ENCODE measurements around the gene RAP2C.
A peak's percentile ranks its signal among the peaks of the same experiment; 100 is the strongest.

RAP2C gene

GRCh38 chrX:132219343-132219768, at the start of gene RAP2C:
Gene RAP2C (minus strand): TSS chrX:132219447. CDS start chrX:132217268, 2,179 bp downstream.
- DNase-seq (ENCODE audit: low spot score): peak; percentile 67

DNA sequence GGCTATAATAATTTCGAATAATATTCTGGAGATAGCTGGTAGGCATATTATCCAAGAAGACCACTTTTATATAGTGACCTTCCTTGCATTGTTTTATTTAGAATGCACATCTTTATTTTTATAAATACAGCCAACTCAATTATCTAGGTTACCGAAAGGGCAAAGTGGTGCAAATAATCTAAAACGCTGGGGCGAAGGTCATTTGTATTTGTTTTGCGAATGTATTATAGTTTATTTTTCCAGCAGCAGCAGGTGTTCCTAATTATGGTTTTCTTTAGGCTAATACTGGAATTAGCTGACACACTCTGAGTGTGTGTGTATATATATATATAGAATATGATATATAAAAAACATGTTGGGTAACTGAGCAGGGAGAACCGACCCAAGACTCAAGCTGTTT, 48.1 kb upstream of the RAP2C start:
- DNase-seq (ENCODE audit: low spot score): no peak

- DNase-seq (ENCODE audit: low spot score): no peak
These were observed 47.5 kb upstream of the RAP2C start for GRCh38 chrX:132266583-132267355.

GRCh38 chrX:132263127-132263526, 43.9 kb upstream of the RAP2C start:
- no peak for DNase-seq (ENCODE audit: low spot score)

DNA sequence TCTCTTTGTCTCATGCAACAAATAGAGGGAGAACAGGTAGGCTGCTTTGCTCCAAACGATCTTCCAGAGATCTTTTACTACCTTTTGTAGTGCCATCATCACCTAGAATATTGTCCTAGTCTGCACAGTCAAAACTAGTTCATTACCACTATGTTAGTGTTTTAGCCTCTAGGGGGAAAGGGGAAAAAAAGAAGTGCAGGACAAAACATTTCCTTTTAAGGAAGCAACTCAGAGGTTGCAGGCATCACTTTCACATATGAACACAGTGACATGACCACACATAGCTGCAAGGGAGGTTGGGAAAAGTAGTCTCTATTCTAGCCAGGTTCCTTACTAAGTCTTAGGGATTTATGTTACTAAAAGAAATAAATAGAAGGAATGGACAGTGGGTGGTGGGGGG, 39.3 kb upstream of the RAP2C start:
- no peak for DNase-seq (ENCODE audit: low spot score)

DNA sequence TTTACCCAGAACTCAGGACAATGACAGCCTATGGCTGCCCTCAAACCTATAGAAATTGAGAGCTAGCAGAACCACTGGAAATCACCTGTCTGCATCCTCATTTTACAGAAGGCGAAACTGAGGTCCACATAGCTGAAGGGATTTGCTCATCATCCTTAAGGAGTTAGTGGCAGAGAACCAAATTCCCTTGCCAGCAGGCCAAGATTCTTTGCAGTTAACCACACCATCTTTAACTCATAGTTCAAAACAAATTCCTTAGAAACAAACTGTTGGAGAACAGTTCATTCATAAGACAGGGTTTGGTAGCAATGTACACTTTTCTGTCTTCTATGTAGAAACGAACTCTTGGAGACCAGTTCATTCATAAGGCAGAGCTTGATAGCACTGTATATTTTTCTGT, 37.9 kb upstream of the RAP2C start:
- DNase-seq (ENCODE audit: low spot score): no peak

GRCh38 chrX:132236121-132236520, 16.9 kb upstream of the RAP2C start:
- DNase-seq (ENCODE audit: low spot score): no peak

GRCh38 chrX:132235488-132235887, 16.2 kb upstream of the RAP2C start:
- no peak for DNase-seq (ENCODE audit: low spot score)

DNA sequence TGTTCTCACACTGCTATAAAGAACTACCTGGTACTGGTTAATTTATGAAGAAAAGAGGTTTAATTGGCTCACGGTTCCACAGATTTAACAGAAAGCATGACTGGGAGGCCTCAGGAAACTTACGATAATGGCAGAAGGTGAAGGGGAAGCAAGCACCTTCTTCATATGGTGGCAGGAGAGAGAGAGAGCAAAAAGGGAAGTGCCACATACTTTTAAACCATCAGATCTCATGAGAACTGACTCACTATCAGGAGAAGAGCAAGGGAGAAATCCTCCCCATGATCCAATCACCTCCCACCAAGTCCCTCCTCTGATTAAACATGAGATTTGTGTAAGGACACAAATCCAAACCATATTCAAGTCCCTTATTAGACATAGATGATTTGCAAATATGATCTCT, 12.3 kb upstream of the RAP2C start:
- DNase-seq (ENCODE audit: low spot score): no peak

DNA sequence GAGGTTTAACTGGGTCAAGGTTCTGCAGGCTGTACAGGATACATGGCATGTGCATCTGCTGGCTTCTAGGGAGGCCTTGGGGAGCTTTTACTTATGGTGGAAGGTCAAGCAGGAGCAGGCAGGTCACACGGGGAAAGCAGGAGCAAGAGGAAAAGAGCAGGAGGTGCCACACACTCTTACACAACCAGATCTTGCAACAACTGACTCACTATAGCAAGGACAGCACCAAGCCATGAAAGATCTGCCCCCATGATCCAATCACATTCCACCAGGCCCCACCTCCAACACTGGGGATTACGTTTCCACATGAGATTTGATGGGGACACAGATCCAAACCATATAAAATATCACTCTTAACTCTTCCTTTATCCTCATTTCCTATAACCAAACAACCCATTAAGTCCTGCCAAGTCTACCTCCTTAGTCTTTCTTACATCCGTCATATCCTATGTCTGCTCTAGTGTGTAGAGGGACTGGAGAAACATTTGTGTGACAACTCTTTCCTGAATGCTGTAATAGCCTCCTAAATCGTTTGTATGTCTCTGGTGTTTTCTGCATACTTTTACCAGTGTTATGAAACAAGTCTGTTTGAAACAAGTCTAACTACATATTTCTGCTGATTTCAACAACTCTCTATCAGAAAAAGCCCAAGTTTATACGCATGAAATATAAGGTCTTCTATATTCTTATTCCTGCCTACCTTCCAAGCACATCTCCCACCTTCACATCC, 8.3 kb upstream of the RAP2C start:
- DNase-seq (ENCODE audit: low spot score): no peak

GRCh38 chrX:132226169-132226568, 6.9 kb upstream of the RAP2C start:
- DNase-seq (ENCODE audit: low spot score): no peak

DNA sequence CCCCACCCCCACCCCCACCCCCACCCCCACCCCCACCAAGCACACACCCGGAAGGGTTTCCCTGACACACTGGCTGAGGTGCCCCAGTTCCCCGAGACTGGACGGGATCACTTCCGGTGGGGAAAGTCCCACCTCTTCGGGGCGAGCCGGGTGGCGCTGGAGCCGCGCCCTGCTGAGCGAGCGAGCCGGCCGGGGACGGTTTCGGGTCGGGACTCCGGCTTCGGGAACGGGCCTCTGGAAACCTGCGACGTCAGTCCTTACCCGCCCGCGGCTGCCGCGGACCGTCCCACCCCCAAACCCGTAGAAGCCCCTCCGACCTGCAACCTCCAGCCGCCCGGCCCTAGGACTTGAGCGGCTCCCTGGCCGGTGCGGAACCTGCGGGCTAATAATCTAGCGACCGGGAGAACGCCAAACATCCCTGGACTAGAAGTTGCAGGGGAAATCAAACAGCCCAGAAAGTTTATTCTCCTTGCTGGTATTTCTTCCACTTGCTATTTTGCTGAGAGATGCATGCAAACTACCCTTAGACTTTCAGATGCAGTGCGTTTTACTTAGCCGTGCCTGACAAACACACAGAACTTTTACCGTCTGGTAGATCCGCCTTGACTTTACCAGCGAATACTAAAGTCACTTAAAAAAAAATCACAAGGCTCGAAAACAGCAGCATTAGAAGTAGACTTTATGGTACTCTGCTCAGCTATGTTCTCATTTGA, 991 bp downstream of the RAP2C start:
- peak; percentile 86 for DNase-seq (ENCODE audit: low spot score)

DNA sequence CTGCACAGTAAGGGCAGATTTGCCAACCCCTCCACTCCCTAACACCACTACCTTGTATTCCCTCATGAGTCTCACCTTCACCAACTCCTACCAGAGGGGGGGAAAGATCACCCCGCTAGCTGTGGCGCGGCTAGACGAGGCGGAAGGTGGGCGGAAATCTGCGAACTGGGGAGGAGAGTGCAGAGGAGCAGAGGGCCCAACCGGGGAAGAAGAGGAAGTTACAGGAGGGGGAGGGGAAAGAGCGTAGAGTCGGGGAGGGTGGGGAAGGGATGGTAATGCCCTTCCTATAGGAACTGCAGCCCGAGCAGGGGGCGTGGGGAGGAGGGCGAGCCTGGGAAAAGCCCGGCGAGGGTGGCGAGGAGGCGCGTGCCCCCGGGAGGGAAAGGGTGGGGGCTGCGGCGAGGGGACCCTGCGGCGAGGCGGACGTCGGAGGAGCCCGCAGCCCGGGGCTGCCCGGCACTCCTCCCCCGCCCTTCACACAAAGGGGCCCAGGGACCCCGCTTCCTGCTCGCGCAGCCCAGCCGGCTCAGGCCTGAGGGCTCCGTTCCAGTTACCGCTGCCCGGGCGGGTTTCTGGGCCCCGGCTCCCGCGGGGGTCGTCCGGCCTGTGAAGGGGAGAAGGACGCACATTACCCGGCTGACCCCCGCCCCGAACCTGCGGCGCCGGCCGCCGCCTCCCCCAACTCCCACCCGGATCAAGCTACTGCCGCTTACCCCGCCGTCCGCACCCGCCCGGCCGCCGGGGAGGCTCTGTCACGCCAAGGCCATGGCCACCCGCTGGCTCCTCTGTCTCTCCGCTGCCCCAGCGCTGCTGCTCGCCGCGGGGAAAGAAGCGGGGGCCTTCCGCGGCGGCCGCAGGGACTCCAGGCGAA, 1.8 kb downstream of the RAP2C start:
- DNase-seq (ENCODE audit: low spot score): peak; percentile 78

DNA sequence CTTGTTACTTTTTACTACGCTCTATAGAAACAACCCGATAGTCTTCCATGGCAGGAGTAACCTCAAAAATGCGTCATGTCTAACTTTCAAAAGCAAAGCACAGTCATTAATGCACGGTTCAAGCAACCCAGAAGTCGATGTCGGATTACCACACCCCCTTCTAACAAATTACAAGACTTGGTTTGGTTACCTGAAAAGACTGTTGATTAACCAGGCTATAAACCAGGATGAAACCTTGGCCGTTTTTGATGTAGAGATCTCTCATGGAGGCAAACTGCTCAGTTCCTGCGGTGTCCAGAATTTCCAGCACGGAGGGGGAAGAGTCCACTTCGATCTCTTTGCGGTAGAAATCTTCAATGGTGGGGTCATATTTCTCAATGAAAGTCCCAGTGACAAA, 2.4 kb downstream of the RAP2C start:
- DNase-seq (ENCODE audit: low spot score): no peak

- DNase-seq (ENCODE audit: low spot score): no peak
These were observed 3.0 kb downstream of the RAP2C start for GRCh38 chrX:132216283-132216682.

- no peak for DNase-seq (ENCODE audit: low spot score)
These were observed 4.7 kb downstream of the RAP2C start for GRCh38 chrX:132214518-132214917.

- DNase-seq (ENCODE audit: low spot score): no peak
These were observed 9.7 kb downstream of the RAP2C start for GRCh38 chrX:132209527-132209926.

DNA sequence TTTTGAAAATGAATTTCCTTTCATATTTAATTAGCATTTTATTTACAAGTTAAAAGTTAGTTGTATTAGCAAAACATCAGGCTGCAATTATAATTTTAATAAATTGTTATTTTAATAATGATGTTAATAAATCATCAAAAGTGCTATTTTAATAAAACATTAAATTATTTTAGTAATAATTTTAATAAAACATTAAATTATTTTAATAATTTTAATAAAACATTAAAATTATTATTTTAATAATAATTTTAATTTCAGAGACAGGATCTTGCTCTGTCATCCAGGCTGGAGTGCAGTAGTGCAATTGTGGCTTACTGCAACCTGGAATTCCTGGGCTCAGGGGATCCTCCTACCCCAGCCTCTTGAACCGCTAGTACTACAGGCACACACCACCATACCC, 10.8 kb downstream of the RAP2C start:
- no peak for DNase-seq (ENCODE audit: low spot score)

GRCh38 chrX:132207996-132208395, 11.3 kb downstream of the RAP2C start:
- no peak for DNase-seq (ENCODE audit: low spot score)

- DNase-seq (ENCODE audit: low spot score): no peak
These were observed 13.0 kb downstream of the RAP2C start for GRCh38 chrX:132206259-132206658.

GRCh38 chrX:132204629-132205028, 14.6 kb downstream of the RAP2C start:
- no peak for DNase-seq (ENCODE audit: low spot score)

- DNase-seq (ENCODE audit: low spot score): no peak
These were observed 18.3 kb downstream of the RAP2C start for GRCh38 chrX:132200976-132201375.
